Activated CD4-positive, alpha-beta T cell treated with anti-CD3 and anti-CD28 coated beads, Interleukin-2, amount 10 ng/mL, durations not matched to agents 24 days and 14 days (primary cell): Measurements from ENCODE around the gene ASMT. TPM values are rescaled to one million over a fixed set of nuclear protein-coding genes. Genes with fewer than 3 reads are reported as not detected.

Source experiments
- DNase-seq: peaks from one replicate; pipeline ENCODE4 v3.0.0; 2022
- H3K27ac Mint-ChIP-seq: one replicate; pipeline ENCODE4 v1.8.0; 2022; ENCODE audit warnings: mild to moderate bottlenecking, mixed read lengths
- H3K27me3 Mint-ChIP-seq: one replicate; pipeline ENCODE4 v1.8.0; 2022; ENCODE audit warnings: mixed read lengths
- H3K36me3 Mint-ChIP-seq: one replicate; pipeline ENCODE4 v1.8.0; 2022; ENCODE audit warnings: low read depth, mild to moderate bottlenecking, mixed read lengths
- H3K4me1 Mint-ChIP-seq: one replicate; pipeline ENCODE4 v1.8.0; 2021; ENCODE audit warnings: mixed read lengths
- H3K4me3 Mint-ChIP-seq: one replicate; pipeline ENCODE4 v1.8.0; 2022; ENCODE audit warnings: mild to moderate bottlenecking, moderate library complexity, mixed read lengths
- H3K9me3 Mint-ChIP-seq: one replicate; pipeline ENCODE4 v1.8.0; 2021; ENCODE audit warnings: mixed read lengths
- intact Hi-C: fragments of 100-400 bp; cut with micrococcal nuclease; formaldehyde crosslinking; loops from one replicate; pipeline ENCODE4 v1.15.1; 2023
- total RNA-seq: library from RNA; stranded (reverse); gene quantifications from 2 replicates; pipeline ENCODE4 v1.2.3, GENCODE V29; 2022

ASMT gene
- total RNA-seq, 1 donor from 2014 or later = 0.21 TPM

DNA sequence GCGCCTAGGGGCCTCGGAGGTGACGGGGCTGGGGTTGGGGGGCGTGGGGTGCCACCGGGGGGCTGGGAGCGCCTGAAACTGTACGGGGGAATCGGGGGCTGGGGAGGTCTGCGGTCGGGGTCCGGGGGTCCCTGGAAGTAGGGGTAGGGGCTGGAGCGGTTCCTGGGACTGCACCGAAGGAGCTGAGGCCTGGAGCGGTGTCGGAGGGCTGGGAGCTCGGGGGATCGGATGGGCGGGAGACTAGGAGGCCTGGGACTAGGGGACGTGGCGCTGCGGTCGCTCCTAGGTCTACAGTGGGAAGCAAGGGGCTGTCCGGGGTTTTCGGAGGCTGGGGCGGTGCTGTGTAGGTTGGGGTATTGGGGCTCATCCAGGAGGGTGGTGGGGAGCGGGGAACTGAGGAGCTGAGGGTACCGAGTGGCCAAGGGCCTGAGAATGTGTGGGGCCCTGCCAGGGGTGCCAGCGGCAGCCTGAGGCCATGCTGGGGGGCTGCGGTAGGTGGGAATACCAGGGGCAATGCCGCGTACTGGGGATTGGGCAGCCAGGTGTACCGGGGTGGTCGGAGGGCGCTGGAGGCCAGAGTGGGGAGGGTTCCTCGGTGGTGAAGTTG, 22.9 kb upstream of the ASMT start:
- peak; percentile 70 for DNase-seq
- H3K4me1 Mint-ChIP-seq = peaks cover 22% of the 10 kb centered on the region
- peak overlapping the region; percentile 93 for H3K27ac Mint-ChIP-seq
- no peaks in the 10 kb centered on the region for H3K27me3 Mint-ChIP-seq
- intact Hi-C loops = loop anchor here (1.0 to 5.0 kb wide), 8 partner anchors 9 to 1000 kb away; partner anchors contain the start of gene SLC25A6
- H3K9me3 Mint-ChIP-seq = no peaks in the 10 kb centered on the region
- H3K36me3 Mint-ChIP-seq = peaks cover 34% of the 10 kb centered on the region
- peak overlapping the region; percentile 97 for H3K4me3 Mint-ChIP-seq

DNA sequence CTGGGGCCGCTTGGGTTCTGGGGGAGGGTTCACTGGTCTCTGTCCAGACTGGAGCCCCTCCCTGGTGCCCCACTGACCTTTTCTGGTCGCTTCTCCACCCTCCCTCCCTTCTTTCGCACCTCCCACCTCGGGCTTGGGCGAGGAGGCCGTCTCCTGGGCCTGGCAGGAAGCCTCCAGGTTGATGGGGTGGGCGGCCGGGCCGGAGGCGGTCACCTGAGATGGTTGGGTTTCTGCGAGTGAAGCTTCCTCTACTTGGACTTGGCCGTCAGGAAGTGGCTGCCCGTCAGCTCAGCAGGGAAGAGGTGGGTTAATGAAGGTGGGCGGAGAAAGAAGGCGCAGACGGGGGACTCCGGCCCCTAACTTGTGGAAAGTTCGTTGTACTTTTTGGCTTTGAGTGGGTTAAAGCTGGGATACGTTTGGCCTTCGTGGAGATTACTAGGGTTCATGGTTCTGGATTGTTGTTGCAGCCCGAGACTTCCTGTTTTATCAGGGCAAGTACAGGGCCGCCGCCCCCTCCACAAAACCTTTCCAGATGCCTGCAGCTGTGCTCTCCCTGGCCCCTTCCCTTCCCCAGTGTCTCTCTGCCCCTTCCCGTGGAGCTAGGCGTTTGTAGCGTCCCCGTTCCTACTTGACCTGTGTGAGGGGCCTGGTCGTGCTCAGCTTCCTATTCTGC, 22.3 kb upstream of the ASMT start:
- intact Hi-C loops = loop anchor here (2.0 to 5.0 kb wide), 3 partner anchors 64 to 1000 kb away; no protein-coding TSS in a partner anchor
- peak; percentile 77 for DNase-seq
- Mint-ChIP-seq H3K4me1 (peaks cover 24% of the 10 kb centered on the region), H3K36me3 (peaks cover 39% of the 10 kb centered on the region), H3K9me3 (no peaks in the 10 kb centered on the region), H3K27ac (peak overlapping the region; percentile 93), H3K4me3 (peak overlapping the region; percentile 97), H3K27me3 (no peaks in the 10 kb centered on the region)

DNA sequence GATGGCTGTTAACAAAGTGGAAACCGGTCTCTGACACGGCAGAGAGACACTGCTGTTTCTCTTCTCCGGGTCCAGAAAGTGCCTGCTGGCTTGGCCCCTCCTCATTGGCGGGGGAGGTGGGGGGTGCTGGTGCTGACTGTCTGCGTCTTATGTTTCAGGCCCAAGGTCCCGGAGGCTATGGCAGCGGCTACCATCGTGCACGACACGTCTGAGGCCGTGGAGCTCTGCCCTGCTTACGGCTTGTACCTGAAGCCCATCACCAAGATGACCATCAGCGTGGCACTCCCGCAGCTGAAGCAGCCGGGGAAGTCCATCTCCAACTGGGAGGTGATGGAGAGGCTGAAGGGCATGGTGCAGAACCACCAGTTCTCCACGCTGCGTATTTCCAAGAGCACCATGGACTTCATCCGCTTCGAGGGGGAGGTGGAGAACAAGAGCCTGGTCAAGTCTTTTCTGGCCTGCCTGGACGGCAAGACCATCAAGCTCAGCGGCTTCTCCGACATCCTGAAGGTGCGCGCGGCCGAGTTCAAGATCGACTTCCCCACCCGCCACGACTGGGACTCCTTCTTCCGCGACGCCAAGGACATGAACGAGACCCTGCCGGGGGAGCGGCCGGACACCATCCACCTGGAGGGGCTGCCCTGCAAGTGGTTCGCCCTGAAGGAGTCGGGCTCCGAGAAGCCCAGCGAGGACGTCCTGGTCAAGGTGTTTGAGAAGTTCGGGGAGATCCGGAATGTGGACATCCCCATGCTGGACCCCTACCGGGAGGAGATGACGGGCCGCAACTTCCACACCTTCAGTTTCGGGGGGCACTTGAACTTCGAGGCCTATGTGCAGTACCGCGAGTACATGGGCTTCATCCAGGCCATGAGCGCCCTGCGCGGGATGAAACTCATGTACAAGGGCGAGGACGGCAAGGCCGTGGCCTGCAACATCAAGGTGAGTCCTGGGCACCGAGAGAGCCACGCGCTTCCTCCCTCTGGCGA, 21.3 kb upstream of the ASMT start:
- no peaks in the 10 kb centered on the region for H3K27me3 Mint-ChIP-seq
- peak; percentile 56 for DNase-seq
- peaks cover 46% of the 10 kb centered on the region for H3K36me3 Mint-ChIP-seq
- H3K27ac Mint-ChIP-seq = peak overlapping the region; percentile 93
- peaks cover 24% of the 10 kb centered on the region for H3K4me1 Mint-ChIP-seq
- peak overlapping the region; percentile 97 for H3K4me3 Mint-ChIP-seq
- no peaks in the 10 kb centered on the region for H3K9me3 Mint-ChIP-seq
- intact Hi-C loops = loop anchor here (2.0 to 5.0 kb wide), 3 partner anchors 63 to 999 kb away; no protein-coding TSS in a partner anchor

DNA sequence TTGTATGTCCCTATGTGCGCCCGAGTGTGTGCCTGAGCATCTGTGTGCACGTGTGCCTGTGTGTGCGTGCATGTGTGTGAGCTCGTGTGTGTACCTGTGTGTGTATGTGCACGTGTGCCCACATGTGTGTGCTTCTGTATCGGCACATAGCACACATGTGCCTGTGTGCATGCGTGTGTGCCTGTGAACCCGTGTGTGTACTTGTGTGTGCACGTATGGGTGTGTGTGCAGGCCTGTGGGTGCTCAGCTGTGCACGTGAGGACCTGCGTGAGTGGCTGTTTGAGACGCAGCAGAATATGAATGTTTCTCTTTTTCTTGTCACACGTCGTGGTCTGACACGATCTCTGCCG, 19.2 kb upstream of the ASMT start:
- DNase-seq = no peak
- H3K4me3 Mint-ChIP-seq = no peak overlapping the region
- no peaks in the 10 kb centered on the region for H3K9me3 Mint-ChIP-seq
- no peaks in the 10 kb centered on the region for H3K27me3 Mint-ChIP-seq
- peaks cover 57% of the 10 kb centered on the region for H3K36me3 Mint-ChIP-seq
- intact Hi-C loops = no loop called here
- H3K4me1 Mint-ChIP-seq = peaks cover 20% of the 10 kb centered on the region
- no peak overlapping the region for H3K27ac Mint-ChIP-seq

DNA sequence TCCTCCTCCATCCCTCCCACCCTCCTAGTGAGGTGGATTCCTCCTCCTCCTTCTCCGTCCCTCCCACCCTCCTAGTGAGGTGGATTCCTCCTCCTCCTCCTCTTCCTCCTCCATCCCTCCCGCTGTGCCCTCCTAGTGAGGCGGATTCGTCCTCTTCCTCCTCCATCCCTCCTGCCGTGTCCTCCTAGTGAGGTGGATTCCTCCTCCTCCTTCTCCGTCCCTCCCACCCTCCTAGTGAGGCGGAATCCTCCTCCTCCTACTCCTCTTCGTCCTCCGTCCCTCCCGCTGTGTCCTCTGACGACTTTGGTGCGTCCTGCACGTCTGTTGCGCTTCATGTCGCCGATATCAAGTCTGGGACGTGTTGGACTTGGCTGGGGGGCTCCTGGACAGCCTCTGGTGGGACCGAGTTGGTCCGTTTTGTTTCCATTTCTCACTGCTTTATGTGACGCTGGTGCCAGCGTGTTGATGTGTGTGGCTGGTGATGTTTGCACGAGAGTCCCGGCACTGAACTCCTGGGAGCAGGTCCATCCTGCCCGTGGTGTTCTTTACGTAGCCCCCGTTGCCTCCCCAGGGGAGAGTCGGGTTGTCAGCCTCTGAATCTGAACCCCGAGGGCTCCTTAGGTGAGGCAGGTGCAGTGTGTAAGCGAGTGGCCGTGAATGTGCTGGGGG, 18.0 kb upstream of the ASMT start:
- no peaks in the 10 kb centered on the region for H3K27me3 Mint-ChIP-seq
- H3K9me3 Mint-ChIP-seq = no peaks in the 10 kb centered on the region
- no peak overlapping the region for H3K4me3 Mint-ChIP-seq
- intact Hi-C loops = no loop called here
- peaks cover 59% of the 10 kb centered on the region for H3K36me3 Mint-ChIP-seq
- no peak for DNase-seq
- H3K27ac Mint-ChIP-seq = peak overlapping the region; percentile 29
- H3K4me1 Mint-ChIP-seq = peaks cover 18% of the 10 kb centered on the region

DNA sequence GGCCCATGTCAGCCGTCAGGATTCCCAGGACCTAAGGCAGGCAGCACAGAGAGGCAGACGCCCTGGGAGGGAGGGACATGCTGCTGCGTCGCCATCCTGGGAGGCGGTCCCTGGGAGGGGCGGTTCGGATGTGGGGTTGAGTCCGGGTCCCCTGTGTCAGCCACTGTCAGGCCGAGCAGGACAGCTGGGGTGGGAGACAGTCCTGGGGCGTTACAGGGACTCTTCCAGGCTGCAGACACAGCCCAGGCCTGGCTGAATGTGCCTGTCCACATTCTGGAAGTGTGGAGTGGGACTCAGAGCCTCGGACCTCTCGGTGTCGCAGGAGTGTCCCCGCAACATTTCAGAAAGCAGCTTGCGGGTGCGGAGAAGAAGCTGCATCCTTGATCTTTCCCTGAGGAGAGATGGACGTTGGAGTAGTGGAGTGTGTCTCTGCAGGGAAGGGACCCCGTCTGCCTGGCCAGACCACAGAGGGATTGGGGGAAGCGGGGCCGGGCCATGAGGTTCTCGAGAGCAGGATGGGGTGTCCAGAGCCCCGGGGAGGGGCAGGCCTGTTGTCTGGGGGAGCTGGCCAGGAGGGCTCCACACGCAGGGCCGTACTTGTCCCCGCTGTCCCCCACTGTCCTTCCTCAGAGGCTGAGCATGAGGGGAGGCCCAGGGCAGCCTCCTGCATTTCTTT, 17.4 kb upstream of the ASMT start:
- Mint-ChIP-seq H3K27ac (no peak overlapping the region), H3K4me3 (no peak overlapping the region), H3K9me3 (no peaks in the 10 kb centered on the region), H3K36me3 (peaks cover 66% of the 10 kb centered on the region), H3K27me3 (no peaks in the 10 kb centered on the region), H3K4me1 (peaks cover 17% of the 10 kb centered on the region)
- no peak for DNase-seq
- intact Hi-C loops = no loop called here

DNA sequence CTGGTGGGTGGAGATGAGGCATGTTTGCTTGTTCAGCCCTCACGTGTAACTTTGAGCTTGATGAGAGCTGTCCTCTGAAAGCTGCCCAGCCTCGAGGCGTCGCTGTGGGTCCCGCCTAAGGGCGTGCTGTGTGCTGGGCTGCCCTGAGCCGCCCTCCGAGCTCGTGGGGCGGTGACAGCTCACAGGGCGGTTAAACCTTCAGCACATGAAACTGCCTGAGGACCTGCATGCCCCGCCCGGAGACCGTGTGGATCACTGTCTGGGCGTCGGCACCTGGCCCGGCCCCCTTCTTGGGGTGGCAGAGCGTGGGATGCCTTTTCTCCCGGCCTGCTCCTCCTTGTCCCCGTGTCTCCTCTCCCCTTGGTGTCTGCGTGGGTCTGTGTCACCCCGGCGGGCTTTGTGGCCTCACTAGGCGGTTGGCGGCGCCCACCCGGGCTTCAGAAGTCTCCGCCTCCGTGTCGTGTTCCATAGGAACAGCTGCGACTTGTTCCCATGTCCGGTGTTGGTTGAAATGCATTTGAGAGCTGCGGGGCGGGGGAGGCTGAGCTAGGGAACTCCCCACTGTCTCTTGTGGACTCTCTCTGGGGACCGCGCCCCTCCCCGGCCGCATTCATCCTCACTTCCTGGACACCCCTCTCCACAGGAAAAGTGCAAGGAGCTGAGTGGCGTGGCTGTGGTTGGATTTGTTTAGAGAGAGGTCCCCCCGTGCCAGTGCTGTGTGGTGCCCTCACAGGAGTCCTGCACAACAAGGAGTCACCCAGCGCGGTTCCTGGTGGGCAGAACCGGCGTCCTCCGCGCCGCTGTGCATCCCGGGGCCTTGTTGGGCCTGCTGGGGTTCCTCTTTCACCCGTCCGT, 16.6 kb upstream of the ASMT start:
- Mint-ChIP-seq H3K27me3 (no peaks in the 10 kb centered on the region), H3K27ac (no peak overlapping the region), H3K36me3 (peaks cover 66% of the 10 kb centered on the region), H3K9me3 (no peaks in the 10 kb centered on the region), H3K4me1 (peaks cover 12% of the 10 kb centered on the region), H3K4me3 (no peak overlapping the region)
- intact Hi-C loops = no loop called here
- no peak for DNase-seq

DNA sequence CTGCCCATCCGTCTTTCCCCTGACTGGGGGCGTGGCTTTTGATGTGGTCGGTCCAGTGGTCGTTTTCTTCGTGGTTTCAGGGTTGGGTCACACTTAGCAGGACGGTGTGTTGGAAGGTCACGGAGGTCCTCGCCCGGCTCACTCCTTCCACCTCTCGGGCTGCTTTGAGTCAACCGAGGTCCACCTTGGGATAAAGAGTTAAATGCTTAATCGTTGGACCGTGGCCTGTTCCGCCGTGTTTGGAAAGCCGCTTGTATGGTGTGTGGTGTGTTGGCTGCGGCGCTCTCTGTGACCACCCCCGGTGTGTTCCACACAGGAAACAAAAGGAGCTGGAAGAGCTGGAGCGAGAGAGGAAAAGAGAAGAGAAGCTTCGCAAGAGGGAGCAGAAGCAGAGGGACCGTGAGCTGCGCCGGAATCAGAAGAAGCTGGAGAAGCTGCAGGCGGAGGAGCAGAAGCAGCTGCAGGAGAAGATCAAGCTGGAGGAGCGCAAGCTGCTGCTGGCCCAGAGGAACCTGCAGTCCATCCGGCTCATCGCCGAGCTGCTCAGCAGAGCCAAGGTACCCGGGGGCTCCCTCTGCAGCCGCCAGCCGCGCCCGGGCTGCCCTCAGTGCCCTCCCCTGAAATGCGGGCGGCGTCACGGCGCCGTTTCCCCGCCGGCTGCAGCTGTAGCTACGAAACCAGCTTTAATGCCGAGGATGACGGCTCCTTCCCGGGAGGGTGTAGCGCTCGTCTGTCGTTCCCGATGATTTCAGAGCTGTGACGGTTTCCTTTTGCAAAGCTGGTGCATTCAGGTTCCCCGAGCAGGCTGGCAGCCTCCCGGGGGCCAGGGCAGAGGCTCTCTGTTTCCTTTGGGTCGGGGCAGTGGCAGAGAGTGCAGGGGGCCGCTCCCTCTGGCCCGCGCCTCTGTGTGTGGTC, 15.7 kb upstream of the ASMT start:
- Mint-ChIP-seq H3K4me1 (peaks cover 7% of the 10 kb centered on the region), H3K36me3 (peaks cover 62% of the 10 kb centered on the region), H3K27me3 (no peaks in the 10 kb centered on the region), H3K27ac (no peak overlapping the region), H3K4me3 (no peak overlapping the region), H3K9me3 (no peaks in the 10 kb centered on the region)
- DNase-seq = no peak
- intact Hi-C loops = no loop called here

DNA sequence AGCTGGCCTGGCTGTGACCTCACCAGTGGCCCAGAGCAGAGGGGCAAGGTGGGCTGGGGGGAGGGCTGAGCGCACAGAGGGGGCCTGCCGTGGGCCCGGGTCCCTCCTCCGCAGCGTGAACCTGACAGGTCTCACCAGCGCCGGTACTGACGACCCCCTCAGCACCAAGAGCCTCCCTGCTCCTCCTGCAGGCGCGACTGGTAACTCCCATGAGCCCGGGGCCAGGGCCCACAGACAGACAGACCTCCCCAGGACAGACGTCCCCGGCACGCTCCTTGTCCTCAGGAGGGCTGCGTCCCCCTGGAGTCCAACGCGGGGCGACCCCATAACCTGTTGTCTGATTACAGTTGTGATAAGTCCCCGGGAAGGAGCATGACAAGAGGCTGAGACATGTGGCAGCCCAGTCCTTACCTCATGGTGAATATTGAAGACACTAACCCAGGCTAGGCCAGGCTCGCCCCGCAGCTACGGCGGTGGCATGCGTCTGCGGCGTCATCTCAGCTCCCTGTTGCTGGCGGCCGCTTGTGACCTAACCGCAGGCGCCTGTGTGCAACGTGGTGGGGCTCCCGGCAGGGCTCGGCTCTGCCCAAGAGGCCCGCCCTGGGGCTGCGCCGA, 15.0 kb upstream of the ASMT start:
- Mint-ChIP-seq H3K27ac (no peak overlapping the region), H3K4me1 (peaks cover 6% of the 10 kb centered on the region), H3K9me3 (no peaks in the 10 kb centered on the region), H3K4me3 (no peak overlapping the region), H3K36me3 (peaks cover 66% of the 10 kb centered on the region), H3K27me3 (no peaks in the 10 kb centered on the region)
- intact Hi-C loops = no loop called here
- no peak for DNase-seq

DNA sequence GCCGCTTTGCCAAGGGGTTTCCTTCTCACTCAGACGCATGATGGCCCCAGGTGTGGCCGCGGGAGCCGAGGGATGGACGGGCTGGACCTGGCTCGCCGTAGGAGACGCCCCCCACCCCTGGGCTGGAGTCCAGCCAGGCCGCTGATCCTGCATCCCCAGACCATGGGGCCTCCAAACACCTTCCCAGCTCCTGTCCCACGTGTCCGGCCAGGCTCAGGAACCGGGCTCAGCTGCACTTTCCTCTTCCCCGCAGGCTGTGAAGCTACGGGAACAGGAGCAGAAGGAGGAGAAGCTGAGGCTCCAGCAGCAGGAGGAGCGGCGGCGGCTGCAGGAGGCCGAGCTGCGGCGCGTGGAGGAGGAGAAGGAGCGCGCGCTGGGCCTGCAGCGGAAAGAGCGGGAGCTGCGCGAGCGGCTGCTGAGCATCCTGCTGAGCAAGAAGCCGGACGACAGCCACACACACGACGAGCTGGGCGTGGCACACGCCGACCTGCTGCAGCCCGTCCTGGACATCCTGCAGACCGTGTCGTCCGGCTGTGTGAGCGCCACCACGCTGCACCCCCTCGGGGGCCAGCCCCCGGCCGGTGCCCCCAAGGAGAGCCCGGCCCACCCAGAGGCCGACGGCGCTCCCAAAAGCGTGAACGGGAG, 14.3 kb upstream of the ASMT start:
- peaks cover 63% of the 10 kb centered on the region for H3K36me3 Mint-ChIP-seq
- H3K27me3 Mint-ChIP-seq = no peaks in the 10 kb centered on the region
- no peak overlapping the region for H3K27ac Mint-ChIP-seq
- H3K4me3 Mint-ChIP-seq = no peak overlapping the region
- no peaks in the 10 kb centered on the region for H3K9me3 Mint-ChIP-seq
- DNase-seq = no peak
- peaks cover 2% of the 10 kb centered on the region for H3K4me1 Mint-ChIP-seq
- intact Hi-C loops = no loop called here
